HEK293 (cell line): Measurements from ENCODE around the gene SLC22A8.

Source experiments
- CTCF ChIP-seq: fragments of 450-650 bp; formaldehyde crosslinking; IDR thresholded peaks from 2 replicates; pipeline ENCODE4 v1.5.1; 2016; ENCODE audit warnings: missing biosample characterization, missing genetic modification characterization
- MEIS1 ChIP-seq: sonication (generic); formaldehyde crosslinking; IDR thresholded peaks from 2 replicates; pipeline ENCODE4 v1.8.1; 2022; ENCODE audit warnings: missing genetic modification reagents, mild to moderate bottlenecking, borderline replicate concordance
- PRDM2 ChIP-seq: fragments of 450-650 bp; formaldehyde crosslinking; IDR thresholded peaks from 2 replicates; pipeline ENCODE4 v1.5.1; 2016; ENCODE audit warnings: missing biosample characterization, missing genetic modification characterization, borderline replicate concordance
- TCF7L2 ChIP-seq: IDR thresholded peaks from 2 replicates; pipeline ENCODE4 v1.6.1; 2011; ENCODE audit warnings: low read depth, mild to moderate bottlenecking, inconsistent platforms, low read length, moderate library complexity, borderline replicate concordance

GRCh38 chr11:62948765-62949320, 66.8 kb downstream of the SLC22A8 start:
- TF ChIP-seq MEIS1 (no peak), CTCF (tag by site-specific recombination) (no peak), PRDM2 (tag by site-specific recombination) (no peak), TCF7L2 (no peak)
